ENCODE measurements around the gene DRC7. TPM values are rescaled to one million over a fixed set of nuclear protein-coding genes. Genes with fewer than 3 reads are reported as not detected.

DRC7 gene
- total RNA-seq, 1 experiment from 2014 or later, result 0.72 TPM

DNA sequence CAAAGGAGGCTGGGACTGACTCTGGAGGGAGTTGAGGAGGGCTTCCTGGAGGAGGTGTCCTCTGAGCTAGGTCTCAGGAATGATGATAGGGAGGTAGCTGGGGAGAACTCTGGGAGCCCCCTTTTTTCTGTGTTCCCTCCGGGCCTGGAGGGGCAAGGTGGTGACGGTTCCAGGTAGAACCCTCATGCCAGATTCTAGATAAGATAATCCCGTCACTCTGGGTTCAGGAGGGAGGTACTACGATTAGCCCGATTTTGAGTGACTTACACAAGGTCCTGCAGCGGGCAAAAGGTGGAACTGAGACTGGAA, 45.2 kb upstream of the DRC7 start:
- H3K18ac ChIP-seq (ENCODE audit: insufficient read length, low read depth, low read length), result no peak overlapping the region
- no peak overlapping the region for H3T11ph ChIP-seq (ENCODE audit: low read length)
- no peaks in the 10 kb centered on the region for H3K36me3 Mint-ChIP-seq (ENCODE audit: insufficient read depth in 1 of 3, low read depth in 3 of 3)
- H3K79me2 ChIP-seq (ENCODE audit: insufficient read depth, low read length), result no peaks in the 10 kb centered on the region
- no peak overlapping the region for H2AK5ac ChIP-seq (ENCODE audit: insufficient read length, low read length)
- H4K91ac ChIP-seq (ENCODE audit: insufficient read length, low read depth, low read length), result no peak overlapping the region
- no peak overlapping the region for H3K4ac ChIP-seq (ENCODE audit: low read depth, low read length)
- H4K20me1 ChIP-seq (ENCODE audit: control insufficient read depth, insufficient read depth, insufficient read length), result peaks cover 3% of the 10 kb centered on the region
- H3K23me2 ChIP-seq (ENCODE audit: insufficient read length, low read depth, low read length, poor library complexity, severe bottlenecking), result no peaks in the 10 kb centered on the region
- H3K27me3 ChIP-seq (ENCODE audit: insufficient read depth, low read length), result no peaks in the 10 kb centered on the region
- no peak overlapping the region for H2BK15ac ChIP-seq (ENCODE audit: low read depth, low read length)
- no peak overlapping the region for H3K27ac Mint-ChIP-seq
- peaks cover 4 to 16% of the 10 kb centered on the region in 2 experiments; a peak in 3 of 4 replicates for H3K4me1 Mint-ChIP-seq
- H2BK12ac ChIP-seq (ENCODE audit: insufficient read length, low read depth, low read length), result no peak overlapping the region
- no peak overlapping the region for H2AFZ ChIP-seq (ENCODE audit: low read length)
- no peak overlapping the region for H3K23ac ChIP-seq (ENCODE audit: insufficient read length, low read depth, low read length)
- H3K4me3 Mint-ChIP-seq, result no peak overlapping the region
- no peaks in the 10 kb centered on the region for H3K79me1 ChIP-seq (ENCODE audit: insufficient read depth, low read depth, low read length, poor library complexity, severe bottlenecking)
- no peak overlapping the region for H2BK120ac ChIP-seq (ENCODE audit: low read depth, low read length, poor library complexity, severe bottlenecking)
- H3K14ac ChIP-seq (ENCODE audit: insufficient read depth, low read length), result no peak overlapping the region
- no CpG with 5 or more reads among the region's 6 CpGs for WGBS (ENCODE audit: extremely low coverage, insufficient read length, low lambda C conversion rate)
- no peak overlapping the region for H2BK20ac ChIP-seq (ENCODE audit: low read depth, low read length, poor library complexity, severe bottlenecking)
- no peak overlapping the region for H3K27ac ChIP-seq (ENCODE audit: insufficient read length, low read depth, low read length)
- TF ChIP-seq, protein P1, sequence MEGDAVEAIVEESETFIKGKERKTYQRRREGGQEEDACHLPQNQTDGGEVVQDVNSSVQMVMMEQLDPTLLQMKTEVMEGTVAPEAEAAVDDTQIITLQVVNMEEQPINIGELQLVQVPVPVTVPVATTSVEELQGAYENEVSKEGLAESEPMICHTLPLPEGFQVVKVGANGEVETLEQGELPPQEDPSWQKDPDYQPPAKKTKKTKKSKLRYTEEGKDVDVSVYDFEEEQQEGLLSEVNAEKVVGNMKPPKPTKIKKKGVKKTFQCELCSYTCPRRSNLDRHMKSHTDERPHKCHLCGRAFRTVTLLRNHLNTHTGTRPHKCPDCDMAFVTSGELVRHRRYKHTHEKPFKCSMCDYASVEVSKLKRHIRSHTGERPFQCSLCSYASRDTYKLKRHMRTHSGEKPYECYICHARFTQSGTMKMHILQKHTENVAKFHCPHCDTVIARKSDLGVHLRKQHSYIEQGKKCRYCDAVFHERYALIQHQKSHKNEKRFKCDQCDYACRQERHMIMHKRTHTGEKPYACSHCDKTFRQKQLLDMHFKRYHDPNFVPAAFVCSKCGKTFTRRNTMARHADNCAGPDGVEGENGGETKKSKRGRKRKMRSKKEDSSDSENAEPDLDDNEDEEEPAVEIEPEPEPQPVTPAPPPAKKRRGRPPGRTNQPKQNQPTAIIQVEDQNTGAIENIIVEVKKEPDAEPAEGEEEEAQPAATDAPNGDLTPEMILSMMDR (conservative IDR thresholded peaks at IDR 0.05), result no peak
- H4K8ac ChIP-seq (replicated peaks; ENCODE audit: insufficient read length, low read depth, low read length), result no peak overlapping the region
- no peaks in the 10 kb centered on the region for H3K4me1 ChIP-seq (ENCODE audit: insufficient read depth, low read length)
- H3K9me3 Mint-ChIP-seq, result no peaks in the 10 kb centered on the region
- H3K4me2 ChIP-seq (ENCODE audit: insufficient read depth, insufficient read length, low read length), result no peak overlapping the region
- no peak overlapping the region for H4K5ac ChIP-seq (ENCODE audit: insufficient read length, low read depth, low read length)
- H3K9me3 ChIP-seq (ENCODE audit: control insufficient read depth, low read depth, low read length), result no peaks in the 10 kb centered on the region
- no peak overlapping the region for H2BK5ac ChIP-seq (ENCODE audit: insufficient read length, low read length)
- no peak overlapping the region for H3K9ac ChIP-seq (ENCODE audit: extremely low read depth, insufficient read length, low read length)
- no peak overlapping the region for H3K56ac ChIP-seq (ENCODE audit: insufficient read length, low read depth, low read length)
- DNase-seq, result no peak
- no peaks in the 10 kb centered on the region; the same call in 1 of the 2 replicates for H3K27me3 Mint-ChIP-seq (ENCODE audit: low read depth)
